Measurements from ENCODE around the gene SSH2. TPM values are rescaled to one million over a fixed set of nuclear protein-coding genes. Genes with fewer than 3 reads are reported as not detected.

SSH2 gene
- total and polyA plus RNA-seq, 2 of the 13 experiments (the other 11 are each of a cell fraction or from before 2014, with no cell fraction given): 6.0 to 6.4 TPM

- ATAC-seq (no peak), DNase-seq (ENCODE audit: low spot score) (no peak), FAIRE-seq (no peak)
- no peak overlapping the region for H3K4me3 ChIP-seq (replicated peaks in 1 of 3; ENCODE audit: insufficient read depth in 1 of 3, low read depth in 2 of 3, low read length in 3 of 3)
- ChIA-PET POLR2A (no interaction called here), CTCF (ENCODE audit: low intra/inter-chr PET ratio, low total read pairs) (no interaction called here)
- H3K27ac ChIP-seq (ENCODE audit: extremely low read length, insufficient read depth, low read length): no peak overlapping the region
- in situ Hi-C loops (cut with HindIII; ENCODE audit: extremely low pct_ligation_motif_present, low pct_unique_long_range_greater_than_20kb) (no loop called here), intact Hi-C loops (cut with micrococcal nuclease; ENCODE audit: unreplicated experiment) (no loop called here)
- H4K20me1 ChIP-seq (ENCODE audit: insufficient read depth, low read length): no peaks in the 10 kb centered on the region; the same call in 1 of the 2 replicates
- no peak for TF ChIP-seq ZNF761 (CRISPR knock-in tag; conservative IDR thresholded peaks at IDR 0.05)
- TF ChIP-seq SALL1 (CRISPR knock-in tag; IDR thresholded peaks at IDR 0.05): no peak
- TF ChIP-seq CENPT (CRISPR knock-in tag; IDR thresholded peaks at IDR 0.05; ENCODE audit: low read depth): no peak
- TF ChIP-seq ZNF251 (CRISPR knock-in tag; IDR thresholded peaks at IDR 0.05): no peak
- no peak for TF ChIP-seq EZH2 (conservative IDR thresholded peaks at IDR 0.05; ENCODE audit: low read depth, low read length)
- no peak for TF ChIP-seq NFYB (CRISPR knock-in tag; IDR thresholded peaks at IDR 0.05)
- no peak overlapping the region for H2AFZ ChIP-seq (ENCODE audit: low read length)
- peaks cover 47% of the 10 kb centered on the region for H3K4me1 ChIP-seq (ENCODE audit: insufficient read depth, low read length)
- no peaks in the 10 kb centered on the region for H3K27me3 ChIP-seq (ENCODE audit: control insufficient read depth in 1 of 2, insufficient read depth in 2 of 2, low read length in 2 of 2)
- BruUV-seq (replicated peaks): no TSS peak
- H3K79me2 ChIP-seq (ENCODE audit: insufficient read depth, low read length): no peaks in the 10 kb centered on the region
- no peak overlapping the region for H3K4me2 ChIP-seq (ENCODE audit: low read depth, low read length)
- no peaks in the 10 kb centered on the region; a peak in 1 of 5 replicates for H3K36me3 ChIP-seq (replicated peaks in 1 of 2; ENCODE audit: control insufficient read depth in 1 of 2, insufficient read depth in 2 of 2, low read length in 2 of 2)
- no peak overlapping the region for H3K9ac ChIP-seq (ENCODE audit: insufficient read depth, low read depth, low read length)
- no peaks in the 10 kb centered on the region for H3K9me3 ChIP-seq (ENCODE audit: low read length)
- WGBS (ENCODE audit: low lambda C conversion rate): 89% methylated on average over 4 of the region's 4 CpGs
Measured at GRCh38 chr17:29746669-29747068, 183.4 kb downstream of the SSH2 start.

GRCh38 chr17:29744121-29744520 is 185.9 kb downstream of the SSH2 start:
- no TSS peak for BruUV-seq (replicated peaks)
- FAIRE-seq (no peak), DNase-seq (ENCODE audit: low spot score) (no peak), ATAC-seq (no peak)
- Histone ChIP-seq H3K4me3 (replicated peaks in 1 of 3; ENCODE audit: insufficient read depth in 1 of 3, low read depth in 2 of 3, low read length in 3 of 3) (no peak overlapping the region), H3K4me1 (ENCODE audit: insufficient read depth, low read length) (peaks cover 68% of the 10 kb centered on the region), H3K9ac (ENCODE audit: insufficient read depth, low read depth, low read length) (no peak overlapping the region), H4K20me1 (ENCODE audit: insufficient read depth, low read length) (no peaks in the 10 kb centered on the region; the same call in 1 of the 2 replicates), H3K9me3 (ENCODE audit: low read length) (no peaks in the 10 kb centered on the region), H3K27me3 (ENCODE audit: control insufficient read depth in 1 of 2, insufficient read depth in 2 of 2, low read length in 2 of 2) (no peaks in the 10 kb centered on the region), H3K36me3 (replicated peaks in 1 of 2; ENCODE audit: control insufficient read depth in 1 of 2, insufficient read depth in 2 of 2, low read length in 2 of 2) (no peaks in the 10 kb centered on the region; a peak in 1 of 5 replicates), H3K79me2 (ENCODE audit: insufficient read depth, low read length) (no peaks in the 10 kb centered on the region), H3K27ac (ENCODE audit: extremely low read length, insufficient read depth, low read length) (peak overlapping the region; percentile 55), H3K4me2 (ENCODE audit: low read depth, low read length) (peak overlapping the region; percentile 36), H2AFZ (ENCODE audit: low read length) (no peak overlapping the region)
- ChIA-PET POLR2A (interaction anchor here (2.9 kb wide), 1 partner anchor 17 kb away, joined by 11 read pairs; no protein-coding TSS in a partner anchor), CTCF (ENCODE audit: low intra/inter-chr PET ratio, low total read pairs) (no interaction called here)
- intact Hi-C loops (cut with micrococcal nuclease; ENCODE audit: unreplicated experiment): no loop called here
- in situ Hi-C loops (cut with HindIII; ENCODE audit: extremely low pct_ligation_motif_present, low pct_unique_long_range_greater_than_20kb): no loop called here
- 96% methylated on average over 3 of the region's 10 CpGs for WGBS (ENCODE audit: low lambda C conversion rate)
- TF ChIP-seq NFIC (IDR thresholded peaks at IDR 0.05; ENCODE audit: low read length): no peak
- no peak for TF ChIP-seq REPIN1 (CRISPR knock-in tag; IDR thresholded peaks at IDR 0.05; ENCODE audit: borderline replicate concordance, low read depth)
- TF ChIP-seq U2AF1 (optimal IDR thresholded peaks at IDR 0.05; ENCODE audit: low read depth, low read length): no peak

Measured in HepG2 (cell line).